ENCODE measurements around the gene ZNF846. TPM values are rescaled to one million over a fixed set of nuclear protein-coding genes. Genes with fewer than 3 reads are reported as not detected.

ZNF846 gene
- total and polyA plus RNA-seq, 2 donors (not counting 1 experiment from before 2014, with no cell fraction given) = 7.4 to 20.8 TPM

DNA sequence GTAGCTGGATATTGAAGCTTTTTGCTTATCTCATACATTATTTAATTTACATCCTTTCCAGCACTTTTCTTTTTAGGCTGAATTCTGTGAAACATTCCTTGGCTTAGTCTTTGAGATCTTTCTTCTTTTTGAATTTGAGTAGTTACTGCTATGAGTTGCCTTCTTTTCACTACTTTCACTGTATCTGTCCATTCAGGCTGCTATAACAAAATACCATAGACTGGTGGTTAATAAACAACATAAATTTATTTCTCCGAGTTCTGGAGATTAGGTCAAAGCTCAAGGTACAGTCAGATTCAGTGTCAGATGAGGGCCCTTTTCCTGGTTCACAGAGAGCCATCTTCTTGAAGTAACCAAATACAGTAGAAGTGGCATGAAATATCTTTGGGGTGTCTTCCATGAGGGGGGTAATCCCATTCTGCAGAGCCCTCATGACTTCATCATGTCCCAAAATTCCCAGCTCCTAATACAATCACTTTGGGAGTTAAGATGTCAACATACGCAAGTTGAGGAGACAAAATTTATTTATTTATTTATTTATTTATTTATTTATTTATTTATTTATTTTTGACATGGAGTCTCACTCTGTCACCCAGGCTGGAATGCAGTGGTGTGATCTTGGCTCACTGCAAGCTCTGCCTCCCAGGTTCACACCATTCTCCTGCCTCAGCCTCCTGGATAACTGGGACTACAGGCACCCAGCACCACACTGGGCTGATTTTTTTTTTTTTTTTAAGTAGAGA, 15.7 kb downstream of the ZNF846 start:
- Histone ChIP-seq H3K9ac (ENCODE audit: insufficient read depth, low read length) (no peak overlapping the region), H4K20me1 (ENCODE audit: control insufficient read depth, extremely low read depth, insufficient read depth, low read length) (no peaks in the 10 kb centered on the region), H3K9me3 (ENCODE audit: control insufficient read depth, insufficient read depth, low read depth, low read length) (peaks cover 2% of the 10 kb centered on the region), H2AFZ (ENCODE audit: low read length) (no peak overlapping the region), H3K36me3 (ENCODE audit: control insufficient read depth, insufficient read depth, low read length) (no peaks in the 10 kb centered on the region), H3K27me3 (ENCODE audit: control insufficient read depth, insufficient read depth, low read length) (no peaks in the 10 kb centered on the region), H3K27ac (ENCODE audit: insufficient read depth, low read length) (no peak overlapping the region), H3K4me1 (ENCODE audit: control insufficient read depth, extremely low read depth, insufficient read depth, low read length) (no peaks in the 10 kb centered on the region), H3K4me2 (ENCODE audit: extremely low read depth, insufficient read depth, low read length) (no peak overlapping the region), H3K79me2 (ENCODE audit: control insufficient read depth, insufficient read depth, low read length) (no peaks in the 10 kb centered on the region), H3K4me3 (replicated peaks in 1 of 4; ENCODE audit: control extremely low read depth in 1 of 4, insufficient read depth in 1 of 4, low read depth in 3 of 4, low read length in 4 of 4) (no peak overlapping the region)
- TF ChIP-seq, protein P1, sequence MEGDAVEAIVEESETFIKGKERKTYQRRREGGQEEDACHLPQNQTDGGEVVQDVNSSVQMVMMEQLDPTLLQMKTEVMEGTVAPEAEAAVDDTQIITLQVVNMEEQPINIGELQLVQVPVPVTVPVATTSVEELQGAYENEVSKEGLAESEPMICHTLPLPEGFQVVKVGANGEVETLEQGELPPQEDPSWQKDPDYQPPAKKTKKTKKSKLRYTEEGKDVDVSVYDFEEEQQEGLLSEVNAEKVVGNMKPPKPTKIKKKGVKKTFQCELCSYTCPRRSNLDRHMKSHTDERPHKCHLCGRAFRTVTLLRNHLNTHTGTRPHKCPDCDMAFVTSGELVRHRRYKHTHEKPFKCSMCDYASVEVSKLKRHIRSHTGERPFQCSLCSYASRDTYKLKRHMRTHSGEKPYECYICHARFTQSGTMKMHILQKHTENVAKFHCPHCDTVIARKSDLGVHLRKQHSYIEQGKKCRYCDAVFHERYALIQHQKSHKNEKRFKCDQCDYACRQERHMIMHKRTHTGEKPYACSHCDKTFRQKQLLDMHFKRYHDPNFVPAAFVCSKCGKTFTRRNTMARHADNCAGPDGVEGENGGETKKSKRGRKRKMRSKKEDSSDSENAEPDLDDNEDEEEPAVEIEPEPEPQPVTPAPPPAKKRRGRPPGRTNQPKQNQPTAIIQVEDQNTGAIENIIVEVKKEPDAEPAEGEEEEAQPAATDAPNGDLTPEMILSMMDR (conservative IDR thresholded peaks at IDR 0.05 in 1 of 2, IDR thresholded peaks at IDR 0.05 in 1 of 2; ENCODE audit: low read depth in 1 of 2, low read length in 2 of 2) = no peak
- TF ChIP-seq EZH2 (IDR thresholded peaks at IDR 0.05; ENCODE audit: low read length, missing control alignments) = no peak
- DNase-seq (ENCODE audit: low read depth in 2 of 2) = no peak

GRCh38 chr19:9751446-9751845, 17.1 kb downstream of the ZNF846 start:
- H3K27ac ChIP-seq (ENCODE audit: insufficient read depth, low read length) = no peak overlapping the region
- H3K27me3 ChIP-seq (ENCODE audit: control insufficient read depth, insufficient read depth, low read length) = no peaks in the 10 kb centered on the region
- no peak for TF ChIP-seq EZH2 (IDR thresholded peaks at IDR 0.05; ENCODE audit: low read length, missing control alignments)
- TF ChIP-seq, protein P1 (conservative IDR thresholded peaks at IDR 0.05 in 1 of 2, IDR thresholded peaks at IDR 0.05 in 1 of 2; ENCODE audit: low read depth in 1 of 2, low read length in 2 of 2) = no peak
- no peaks in the 10 kb centered on the region for H3K79me2 ChIP-seq (ENCODE audit: control insufficient read depth, insufficient read depth, low read length)
- no peak for DNase-seq (ENCODE audit: low read depth in 2 of 2)
- H3K4me1 ChIP-seq (ENCODE audit: control insufficient read depth, extremely low read depth, insufficient read depth, low read length) = no peaks in the 10 kb centered on the region
- H3K4me2 ChIP-seq (ENCODE audit: extremely low read depth, insufficient read depth, low read length) = no peak overlapping the region
- no peak overlapping the region for H3K4me3 ChIP-seq (replicated peaks in 1 of 4; ENCODE audit: control extremely low read depth in 1 of 4, insufficient read depth in 1 of 4, low read depth in 3 of 4, low read length in 4 of 4)
- H2AFZ ChIP-seq (ENCODE audit: low read length) = no peak overlapping the region
- no peaks in the 10 kb centered on the region for H3K9me3 ChIP-seq (ENCODE audit: control insufficient read depth, insufficient read depth, low read depth, low read length)
- no peaks in the 10 kb centered on the region for H4K20me1 ChIP-seq (ENCODE audit: control insufficient read depth, extremely low read depth, insufficient read depth, low read length)
- H3K9ac ChIP-seq (ENCODE audit: insufficient read depth, low read length) = no peak overlapping the region
- no peaks in the 10 kb centered on the region for H3K36me3 ChIP-seq (ENCODE audit: control insufficient read depth, insufficient read depth, low read length)

DNA sequence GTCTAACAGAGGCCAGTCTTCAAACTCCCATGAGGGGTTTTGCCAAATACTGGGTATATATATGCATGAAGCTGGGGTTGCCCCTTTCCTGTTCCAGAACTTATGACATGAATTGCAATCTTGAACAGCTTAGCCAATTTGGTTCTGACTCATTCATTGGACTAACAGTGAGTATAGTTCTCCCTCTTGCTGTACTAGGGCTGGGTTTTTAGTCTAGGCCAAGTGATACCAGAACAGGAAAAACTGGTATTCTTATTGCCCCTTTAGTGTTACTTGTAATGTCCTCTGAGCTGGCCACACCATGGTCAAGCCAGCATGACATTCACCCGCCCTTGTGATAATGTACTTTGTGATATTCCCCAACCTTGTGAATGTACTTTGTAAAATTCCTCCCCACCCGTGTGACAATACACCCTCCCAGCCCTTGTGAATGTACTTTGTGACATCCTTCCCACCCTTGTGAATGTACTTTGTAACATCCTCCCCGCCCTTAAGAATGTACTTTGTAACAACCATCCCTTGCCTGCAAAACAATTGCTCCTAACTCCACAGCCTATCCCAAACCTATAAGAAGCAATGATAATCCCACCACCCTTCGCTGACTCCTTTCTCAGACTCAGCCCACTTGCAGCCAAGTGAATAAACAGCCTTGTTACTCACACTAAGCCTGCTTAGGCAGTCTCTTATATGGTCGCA, 26.9 kb downstream of the ZNF846 start:
- Histone ChIP-seq H3K27ac (ENCODE audit: insufficient read depth, low read length) (no peak overlapping the region), H2AFZ (ENCODE audit: low read length) (no peak overlapping the region), H3K4me1 (ENCODE audit: control insufficient read depth, extremely low read depth, insufficient read depth, low read length) (no peaks in the 10 kb centered on the region), H3K79me2 (ENCODE audit: control insufficient read depth, insufficient read depth, low read length) (no peaks in the 10 kb centered on the region), H4K20me1 (ENCODE audit: control insufficient read depth, extremely low read depth, insufficient read depth, low read length) (no peaks in the 10 kb centered on the region), H3K9ac (ENCODE audit: insufficient read depth, low read length) (no peak overlapping the region), H3K27me3 (ENCODE audit: control insufficient read depth, insufficient read depth, low read length) (no peaks in the 10 kb centered on the region), H3K4me3 (replicated peaks in 1 of 4; ENCODE audit: control extremely low read depth in 1 of 4, insufficient read depth in 1 of 4, low read depth in 3 of 4, low read length in 4 of 4) (no peak overlapping the region), H3K36me3 (ENCODE audit: control insufficient read depth, insufficient read depth, low read length) (no peaks in the 10 kb centered on the region), H3K9me3 (ENCODE audit: control insufficient read depth, insufficient read depth, low read depth, low read length) (no peaks in the 10 kb centered on the region), H3K4me2 (ENCODE audit: extremely low read depth, insufficient read depth, low read length) (no peak overlapping the region)
- DNase-seq (ENCODE audit: low read depth in 2 of 2) = no peak
- TF ChIP-seq EZH2 (IDR thresholded peaks at IDR 0.05; ENCODE audit: low read length, missing control alignments) = no peak
- TF ChIP-seq, protein P1 (conservative IDR thresholded peaks at IDR 0.05 in 1 of 2, IDR thresholded peaks at IDR 0.05 in 1 of 2; ENCODE audit: low read depth in 1 of 2, low read length in 2 of 2) = no peak

All from fibroblast of lung (primary cell).